HG02798 (cell line): Measurements from ENCODE around the gene DYRK1A.

ENCODE experiments used
- ATAC-seq: cut with Tn5 transposase; IDR thresholded peaks from one replicate; pipeline ENCODE4 v1.9.1; 2021; ENCODE audit warnings: mild to moderate bottlenecking; ENCODE audit not compliant: unreplicated experiment, poor library complexity

DYRK1A gene

DNA sequence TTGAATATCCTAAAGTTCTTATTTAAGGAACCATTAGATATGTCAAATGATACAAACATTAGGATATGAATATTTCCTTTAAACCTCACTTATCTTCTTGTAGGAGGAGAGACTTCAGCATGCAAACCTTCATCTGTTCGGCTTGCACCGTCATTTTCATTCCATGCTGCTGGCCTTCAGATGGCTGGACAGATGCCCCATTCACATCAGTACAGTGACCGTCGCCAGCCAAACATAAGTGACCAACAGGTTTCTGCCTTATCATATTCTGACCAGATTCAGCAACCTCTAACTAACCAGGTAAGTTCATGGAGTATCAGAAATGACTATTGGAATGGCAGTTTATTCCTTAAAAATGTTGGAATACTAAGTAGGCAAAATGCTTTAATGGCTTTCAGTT lies 106.0 kb downstream of the DYRK1A start:
- ATAC-seq: no peak

DNA sequence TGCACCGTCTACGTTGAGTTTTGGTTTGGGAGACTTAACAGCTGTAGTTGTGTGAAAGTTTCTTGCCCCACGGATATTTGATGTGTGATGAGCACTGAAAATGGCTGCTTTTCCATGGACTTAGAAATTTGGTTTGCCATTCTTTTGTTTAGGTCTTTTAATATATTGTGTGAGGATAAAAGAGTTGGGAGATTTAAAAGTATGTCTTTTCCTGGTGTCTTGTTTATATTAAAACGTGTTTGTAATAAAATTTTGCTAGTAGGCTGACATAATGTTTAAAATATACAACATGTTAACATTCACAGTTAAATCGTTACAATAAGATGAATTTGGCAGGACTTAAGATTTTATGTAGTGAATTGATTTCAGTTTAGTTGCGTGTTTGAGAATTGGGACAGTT lies 106.9 kb downstream of the DYRK1A start:
- ATAC-seq: no peak

DNA sequence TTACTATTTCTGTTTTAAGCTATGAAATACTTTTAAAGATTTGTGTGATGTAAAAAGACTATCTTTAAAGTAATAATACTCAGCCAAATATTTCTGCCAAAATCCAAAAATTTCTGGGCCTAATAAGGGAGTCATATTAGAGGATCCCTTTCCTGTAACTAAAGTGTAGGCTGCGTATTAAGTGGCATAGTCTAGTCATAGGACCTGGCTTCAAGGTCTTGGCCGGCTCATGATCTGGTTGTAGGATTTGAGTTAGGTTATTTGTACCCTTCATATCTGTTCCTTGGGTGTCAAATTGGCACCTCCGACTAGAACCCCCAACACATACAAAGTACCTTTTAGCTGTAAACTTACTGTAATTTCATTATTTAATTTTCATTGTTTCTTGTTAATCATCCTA lies 107.8 kb downstream of the DYRK1A start:
- ATAC-seq: no peak

DNA sequence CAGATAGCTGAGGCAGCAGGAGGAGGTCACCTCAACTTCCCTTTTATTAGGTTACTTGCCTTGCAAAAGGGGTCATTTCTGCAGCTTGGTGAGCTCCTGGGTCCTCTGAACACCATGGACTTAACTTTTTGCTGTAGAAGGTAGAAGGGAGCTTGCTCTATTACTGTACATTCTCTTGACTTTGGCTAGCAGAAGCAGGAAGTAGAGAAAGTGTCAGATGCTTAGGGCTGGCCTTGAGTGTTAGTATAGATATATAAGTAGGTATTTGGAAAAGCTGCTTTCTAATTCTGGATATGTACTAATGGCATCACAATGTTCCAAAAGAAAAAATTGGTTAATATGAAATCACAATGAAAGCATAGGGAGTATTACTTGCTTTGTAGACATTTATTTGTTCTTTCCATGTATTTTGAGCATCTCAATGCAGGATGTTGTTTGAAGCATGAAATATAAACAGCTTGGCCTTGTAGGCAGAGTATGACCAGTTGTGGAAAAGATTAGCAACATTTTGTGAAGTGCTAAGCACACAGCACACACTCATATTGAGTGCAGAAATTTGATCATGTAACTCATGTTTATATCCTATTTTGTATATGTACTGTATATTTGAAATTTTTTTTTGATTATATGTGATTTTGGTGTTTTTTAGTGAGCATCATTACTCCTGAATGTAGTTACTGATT lies 108.8 kb downstream of the DYRK1A start:
- no peak for ATAC-seq

DNA sequence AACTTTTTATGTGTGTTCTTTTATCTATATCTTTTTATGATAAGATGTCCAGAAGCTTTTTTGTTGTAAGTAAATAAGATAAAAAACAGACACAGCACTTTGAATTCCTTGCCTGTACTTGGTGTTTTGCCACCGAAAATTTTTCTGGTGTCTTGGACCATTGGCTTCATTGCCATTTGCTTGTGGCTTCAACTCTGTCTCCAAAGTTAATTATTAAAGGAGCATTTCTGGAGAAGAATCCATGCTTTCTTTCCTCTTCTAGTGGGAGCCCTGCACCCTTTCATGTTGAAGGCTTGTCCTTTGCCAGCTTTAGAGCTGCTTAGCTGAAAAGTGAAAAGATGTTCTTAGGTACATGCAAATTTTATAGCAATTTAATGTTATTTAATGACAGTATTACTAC lies 112.2 kb downstream of the DYRK1A start:
- no peak for ATAC-seq

DNA sequence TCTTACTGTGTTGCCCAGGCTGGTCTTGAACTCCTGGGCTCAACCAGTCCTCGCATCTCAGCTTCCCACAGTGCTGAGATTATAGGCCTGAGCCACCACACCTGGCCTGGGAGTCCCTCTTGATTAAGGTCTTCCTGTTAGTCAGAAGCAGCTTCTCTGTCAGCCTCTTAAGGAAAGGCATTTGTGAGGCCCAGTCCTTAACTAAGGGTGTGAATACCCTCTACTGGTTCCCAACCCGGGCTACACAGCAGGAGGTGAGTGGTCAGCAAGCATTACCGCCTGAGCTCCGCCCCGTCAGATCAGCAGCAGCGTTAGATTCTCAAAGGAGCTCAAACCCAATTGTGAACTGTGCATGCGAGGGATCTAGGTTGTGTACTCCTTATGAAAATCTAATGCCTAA lies 117.2 kb downstream of the DYRK1A start:
- ATAC-seq: no peak

DNA sequence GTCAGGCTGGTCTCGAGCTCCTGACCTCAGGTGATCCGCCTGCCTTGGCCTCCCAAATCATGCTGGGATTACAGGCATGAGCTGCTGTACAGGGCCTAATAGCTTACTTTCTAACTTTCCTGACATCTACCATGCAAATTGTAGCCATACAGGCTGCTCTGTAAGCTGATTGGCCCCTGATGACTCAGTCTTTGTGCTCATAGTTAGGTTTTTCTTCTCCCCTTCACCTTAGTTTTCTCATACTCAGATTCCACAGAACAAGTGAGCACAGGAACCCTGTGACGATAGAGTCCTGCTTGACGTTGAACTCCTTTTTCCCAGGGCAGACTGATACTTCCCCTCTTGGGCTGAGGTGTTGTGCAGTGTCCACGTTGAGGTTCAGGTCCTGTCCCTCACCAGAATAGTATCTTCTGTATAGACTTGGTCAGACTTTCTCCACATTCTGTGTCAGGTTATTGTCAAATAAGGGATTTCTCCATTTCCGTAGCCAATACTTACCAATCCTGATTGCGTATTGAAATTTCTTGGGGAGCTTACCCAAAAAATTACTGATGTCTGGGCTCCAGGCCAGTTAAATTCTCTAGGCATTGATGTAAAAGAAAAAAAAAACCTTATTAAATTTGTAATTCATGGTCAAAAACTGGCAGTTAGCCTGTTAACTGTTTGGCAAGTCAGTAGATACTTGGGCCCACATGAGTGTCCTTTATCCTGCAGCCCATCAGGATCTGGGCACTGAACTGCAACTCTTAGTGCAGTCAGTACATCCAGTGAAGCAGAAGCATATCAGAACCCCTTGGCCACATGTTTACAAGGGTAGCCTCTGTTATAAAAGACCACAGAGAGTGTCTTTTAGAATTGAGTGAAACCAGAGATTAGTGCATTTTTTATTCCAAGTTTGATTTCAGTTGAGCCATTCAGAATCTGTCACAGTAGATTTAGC lies 118.2 kb downstream of the DYRK1A start:
- no peak for ATAC-seq

DNA sequence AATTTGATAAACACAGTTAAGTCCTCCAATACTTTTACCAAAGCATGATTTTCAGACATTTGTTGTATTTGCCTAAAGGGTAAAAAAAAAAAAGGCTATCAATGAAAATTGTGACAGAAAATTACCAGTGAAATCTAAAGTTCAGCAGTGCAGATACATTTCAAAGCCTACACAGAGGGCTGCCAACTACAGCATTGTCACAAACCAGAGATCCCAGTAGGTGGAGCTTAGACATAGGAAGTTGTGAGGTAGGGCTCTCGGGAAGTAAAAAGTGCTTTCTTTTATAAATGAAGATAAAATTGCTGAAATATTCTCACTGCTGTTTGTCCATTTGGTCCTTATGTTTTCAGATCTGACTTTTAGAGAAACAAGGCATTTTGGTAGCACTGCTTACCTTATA lies 123.0 kb downstream of the DYRK1A start:
- no peak for ATAC-seq

DNA sequence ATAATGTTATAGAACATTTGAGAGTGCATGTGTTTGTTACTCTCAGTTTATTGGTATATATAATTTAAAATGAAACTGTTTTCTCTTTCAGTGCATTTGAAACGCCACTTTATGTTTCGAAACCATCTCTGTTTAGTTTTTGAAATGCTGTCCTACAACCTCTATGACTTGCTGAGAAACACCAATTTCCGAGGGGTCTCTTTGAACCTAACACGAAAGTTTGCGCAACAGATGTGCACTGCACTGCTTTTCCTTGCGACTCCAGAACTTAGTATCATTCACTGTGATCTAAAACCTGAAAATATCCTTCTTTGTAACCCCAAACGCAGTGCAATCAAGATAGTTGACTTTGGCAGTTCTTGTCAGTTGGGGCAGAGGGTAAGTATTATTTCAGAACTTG lies 123.5 kb downstream of the DYRK1A start:
- ATAC-seq: no peak

DNA sequence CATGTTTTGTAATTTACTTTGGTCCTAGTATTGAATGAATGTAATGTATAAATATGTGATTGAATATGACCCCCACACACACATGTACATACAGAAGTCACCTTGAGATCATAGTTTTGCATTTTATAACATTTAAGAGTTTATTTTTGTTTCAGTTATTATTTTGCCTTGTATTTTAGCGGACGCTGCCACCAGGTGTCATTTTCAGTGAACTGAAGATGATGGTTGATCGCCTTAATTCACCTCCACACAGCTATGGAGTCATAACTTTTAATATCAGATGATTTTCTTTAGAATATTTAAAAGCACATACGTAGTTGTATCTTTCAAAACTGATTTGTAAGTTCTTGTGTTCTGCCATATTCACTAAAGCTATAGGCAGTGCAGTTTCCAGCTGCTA lies 130.4 kb downstream of the DYRK1A start:
- no peak for ATAC-seq

DNA sequence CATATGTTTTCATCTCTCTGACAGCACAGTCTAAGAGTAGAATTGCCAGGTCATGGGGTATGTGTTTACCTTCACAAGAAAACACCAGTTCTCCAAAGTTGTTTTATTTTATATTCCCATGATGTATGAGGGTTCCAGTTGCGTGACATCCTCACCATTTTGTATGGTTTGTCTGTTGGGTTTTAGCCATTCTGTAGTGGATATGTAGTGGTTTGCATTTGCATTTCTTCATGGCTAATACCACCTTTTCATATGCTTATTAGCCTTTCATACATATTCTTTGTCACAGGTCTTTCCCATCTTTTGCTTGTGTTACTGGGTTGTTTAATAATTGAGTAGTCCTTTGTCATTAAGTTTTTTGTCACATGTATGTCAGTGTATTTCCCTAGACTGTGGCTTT lies 132.1 kb downstream of the DYRK1A start:
- ATAC-seq: no peak

DNA sequence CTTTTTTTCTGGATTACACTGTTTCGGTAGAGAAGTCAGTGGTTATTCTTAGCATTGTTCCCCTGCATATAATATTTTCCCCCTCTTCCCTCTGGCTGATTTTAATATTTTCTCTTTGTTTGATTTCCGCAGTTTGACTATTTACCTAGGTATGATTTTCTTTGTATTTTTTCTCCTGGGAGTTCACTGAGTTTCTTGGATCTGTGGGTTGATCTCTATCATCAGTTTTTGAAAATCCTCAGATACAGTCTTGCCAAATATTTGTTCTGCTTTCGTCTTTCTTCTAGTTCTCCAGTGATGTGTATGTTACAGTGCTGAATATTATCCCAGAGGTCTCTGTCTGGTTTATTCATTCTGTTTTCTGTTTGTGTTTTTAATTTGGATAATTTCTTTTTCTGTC lies 136.4 kb downstream of the DYRK1A start:
- ATAC-seq: no peak

DNA sequence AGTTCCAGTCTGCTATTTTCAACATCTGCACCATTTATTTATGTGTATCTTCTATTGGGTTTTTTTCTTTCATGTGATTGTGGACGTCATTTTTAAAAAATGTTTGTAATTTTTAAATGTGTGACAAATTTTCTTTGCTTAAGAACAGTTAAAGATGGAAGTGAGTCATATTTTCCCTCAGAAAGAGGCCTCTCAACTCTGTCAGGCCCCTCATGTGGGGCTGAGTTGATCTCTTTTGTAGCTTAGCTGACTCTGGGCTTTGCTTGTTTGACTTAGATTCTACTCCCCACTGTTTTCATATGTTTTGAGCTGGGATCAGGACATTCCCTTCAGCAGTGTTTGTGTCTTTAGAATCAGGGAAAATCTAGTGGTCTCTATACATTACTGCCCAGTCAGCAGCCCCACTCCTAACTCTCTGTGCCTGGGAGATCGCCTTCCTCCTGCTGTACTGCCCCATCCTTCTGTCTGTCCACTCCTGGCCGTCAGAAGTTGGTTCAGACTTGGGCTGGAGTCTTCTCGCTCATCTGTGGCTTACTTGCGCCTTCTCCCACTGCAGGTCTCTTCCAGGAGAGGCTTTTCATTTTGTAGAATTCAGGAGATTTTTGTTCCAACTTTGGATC lies 137.4 kb downstream of the DYRK1A start:
- ATAC-seq: no peak

DNA sequence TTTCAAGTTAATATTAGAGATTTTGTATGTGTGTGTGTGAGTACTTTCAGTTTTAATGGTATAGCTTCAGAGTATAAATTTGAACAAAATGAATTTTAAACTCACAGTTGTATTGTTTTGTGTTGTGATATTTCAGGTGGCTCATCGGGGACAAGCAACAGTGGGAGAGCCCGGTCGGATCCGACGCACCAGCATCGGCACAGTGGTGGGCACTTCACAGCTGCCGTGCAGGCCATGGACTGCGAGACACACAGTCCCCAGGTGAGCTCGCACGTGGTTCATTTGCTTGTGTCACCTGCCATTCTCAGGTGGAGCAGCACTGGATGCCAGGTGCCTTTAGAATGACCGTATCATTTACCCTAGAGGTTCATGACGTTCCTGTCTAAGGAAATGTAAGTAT lies 139.4 kb downstream of the DYRK1A start:
- no peak for ATAC-seq

DNA sequence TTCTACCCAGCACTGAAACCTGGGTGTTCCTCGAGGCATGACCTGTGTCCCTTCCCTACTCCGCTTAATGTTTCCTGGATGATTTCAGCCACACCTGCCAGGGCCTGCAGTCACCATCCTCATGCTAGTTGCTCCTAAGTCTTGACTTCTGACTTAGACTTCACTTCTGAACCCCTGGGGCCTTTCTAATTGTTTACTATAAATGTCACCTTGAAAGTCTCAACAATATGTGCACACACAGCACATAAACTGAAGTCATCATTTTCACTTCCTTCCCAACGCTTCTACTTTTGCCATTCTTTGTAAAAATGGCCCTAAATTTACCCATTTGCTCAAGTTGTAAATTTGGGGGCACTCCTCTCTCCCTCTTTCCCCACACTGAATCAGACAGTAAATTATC lies 141.1 kb downstream of the DYRK1A start:
- ATAC-seq: no peak

DNA sequence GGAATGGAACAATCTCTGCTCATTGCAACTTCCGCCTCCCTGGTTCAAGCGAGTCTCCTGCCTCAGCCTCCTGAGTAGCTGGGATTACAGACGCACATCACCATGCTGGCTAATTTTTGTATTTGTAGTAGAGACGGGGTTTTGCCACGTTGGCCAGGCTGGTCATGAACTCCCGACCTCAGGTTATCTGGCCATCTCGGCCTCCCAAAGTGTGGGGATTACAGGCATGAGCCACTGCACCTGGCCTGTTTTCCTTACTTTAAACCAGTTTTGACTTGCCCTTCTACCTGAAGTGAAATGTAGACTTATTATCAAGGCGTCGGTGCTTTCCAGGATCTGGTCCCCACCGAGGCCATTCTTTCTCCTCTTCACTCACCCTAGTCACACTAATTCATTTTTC lies 141.8 kb downstream of the DYRK1A start:
- ATAC-seq: no peak

DNA sequence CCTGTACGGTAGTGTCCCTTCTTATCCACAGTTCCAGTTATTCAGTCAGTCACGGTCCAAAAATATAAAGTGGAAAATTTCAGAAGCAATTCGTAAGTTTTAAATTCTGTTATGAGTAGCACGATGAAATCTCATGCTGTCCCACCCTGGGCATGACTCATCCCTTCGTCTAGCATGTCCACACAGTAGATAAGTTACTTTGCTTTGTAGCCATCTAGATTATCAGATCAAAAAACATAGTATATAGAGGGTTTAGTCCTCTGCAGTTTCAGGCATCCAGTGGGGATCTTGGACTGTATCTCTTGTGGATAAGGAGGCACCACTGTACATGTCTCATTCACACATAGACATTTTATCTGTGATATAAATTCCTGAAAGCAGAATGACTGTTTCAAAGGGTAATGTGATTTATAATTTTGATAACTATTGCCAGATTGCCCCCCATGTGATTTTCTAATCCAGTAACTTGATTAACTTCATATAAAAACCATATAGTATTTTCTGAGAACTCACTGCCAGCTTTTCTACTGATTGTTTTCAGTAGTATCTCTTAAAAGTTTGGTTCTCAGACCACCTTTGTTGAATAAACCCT lies 143.3 kb downstream of the DYRK1A start:
- no peak for ATAC-seq

DNA sequence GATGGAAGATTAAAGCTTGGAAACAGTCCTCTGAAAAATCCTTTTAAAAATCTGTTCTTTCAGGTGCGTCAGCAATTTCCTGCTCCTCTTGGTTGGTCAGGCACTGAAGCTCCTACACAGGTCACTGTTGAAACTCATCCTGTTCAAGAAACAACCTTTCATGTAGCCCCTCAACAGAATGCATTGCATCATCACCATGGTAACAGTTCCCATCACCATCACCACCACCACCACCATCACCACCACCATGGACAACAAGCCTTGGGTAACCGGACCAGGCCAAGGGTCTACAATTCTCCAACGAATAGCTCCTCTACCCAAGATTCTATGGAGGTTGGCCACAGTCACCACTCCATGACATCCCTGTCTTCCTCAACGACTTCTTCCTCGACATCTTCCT lies 145.3 kb downstream of the DYRK1A start:
- ATAC-seq: no peak

DNA sequence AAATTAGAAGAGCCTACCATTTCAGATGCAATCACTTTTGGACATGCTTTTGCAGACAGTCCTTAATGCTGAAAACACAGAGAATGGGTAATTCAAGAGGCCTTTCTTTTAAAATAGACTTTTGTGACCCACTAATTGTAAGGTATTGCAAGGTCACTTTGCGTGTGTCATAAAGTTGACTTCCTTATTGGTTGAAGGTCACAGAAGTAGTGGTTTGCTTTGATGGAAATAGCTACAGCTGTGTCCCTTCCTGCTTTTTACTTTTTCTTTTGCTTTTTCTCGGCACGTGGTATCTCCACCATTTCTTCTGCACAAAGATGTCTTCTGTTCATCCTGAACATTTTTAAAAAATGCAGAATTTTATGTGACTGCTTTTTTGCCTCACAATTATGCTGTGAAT lies 146.8 kb downstream of the DYRK1A start:
- ATAC-seq: no peak

DNA sequence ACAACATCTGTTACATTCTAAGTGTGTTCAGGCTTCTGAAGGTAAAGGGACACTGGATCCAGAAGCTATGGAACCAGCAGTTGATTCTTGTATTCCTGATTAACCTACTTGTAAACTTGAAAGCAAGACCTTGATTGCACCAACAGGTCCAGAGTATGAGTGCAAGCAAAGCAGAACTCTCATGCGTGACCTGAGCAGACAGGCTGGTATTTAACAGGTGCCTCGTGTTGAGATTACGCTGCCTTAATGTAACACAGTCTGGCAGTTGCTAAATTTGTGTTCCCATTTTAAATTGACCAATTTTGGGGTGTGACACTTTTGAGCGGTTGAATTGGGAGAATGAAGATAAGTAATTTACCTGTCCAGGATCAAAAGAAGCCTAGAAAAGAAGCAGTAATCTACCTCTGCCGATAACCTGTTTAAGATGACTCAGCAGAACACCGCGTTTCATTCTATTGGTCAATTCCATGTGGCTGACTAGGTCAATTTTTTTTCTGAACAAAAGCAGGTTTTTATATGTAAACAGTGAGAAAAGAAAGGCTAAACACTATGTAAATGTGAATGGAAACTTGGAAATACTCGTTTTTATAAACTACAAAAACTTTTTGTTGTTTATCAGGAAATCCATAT lies 147.6 kb downstream of the DYRK1A start:
- ATAC-seq: no peak

DNA sequence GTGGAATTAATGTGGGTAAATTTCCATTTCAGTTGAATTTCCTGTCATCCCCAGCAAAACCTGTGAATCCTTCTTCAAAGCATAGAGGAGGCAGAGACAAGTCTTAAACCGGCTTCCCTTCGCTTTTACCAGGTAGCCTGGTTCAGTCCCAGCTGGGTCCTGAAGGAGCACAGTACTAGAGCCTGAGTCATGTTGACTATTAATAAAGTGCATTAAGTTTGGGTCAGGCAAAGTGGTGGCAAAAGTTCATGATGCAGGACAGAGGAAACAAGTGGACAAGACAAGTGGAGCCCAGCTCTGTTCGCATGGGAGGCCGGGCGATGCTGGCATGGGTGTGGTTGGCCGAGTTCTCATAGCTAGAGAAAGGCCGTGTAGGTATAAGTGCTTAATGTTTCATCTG lies 150.4 kb downstream of the DYRK1A start:
- no peak for ATAC-seq
